Cerebellar cortex (tissue), 1 donor: ENCODE data around the gene PTOV1.

Source experiments
- DNase-seq: peaks from one replicate; pipeline ENCODE4 v3.0.0-alpha.2; 2015; ENCODE audit warnings: low spot score

PTOV1 gene

DNA sequence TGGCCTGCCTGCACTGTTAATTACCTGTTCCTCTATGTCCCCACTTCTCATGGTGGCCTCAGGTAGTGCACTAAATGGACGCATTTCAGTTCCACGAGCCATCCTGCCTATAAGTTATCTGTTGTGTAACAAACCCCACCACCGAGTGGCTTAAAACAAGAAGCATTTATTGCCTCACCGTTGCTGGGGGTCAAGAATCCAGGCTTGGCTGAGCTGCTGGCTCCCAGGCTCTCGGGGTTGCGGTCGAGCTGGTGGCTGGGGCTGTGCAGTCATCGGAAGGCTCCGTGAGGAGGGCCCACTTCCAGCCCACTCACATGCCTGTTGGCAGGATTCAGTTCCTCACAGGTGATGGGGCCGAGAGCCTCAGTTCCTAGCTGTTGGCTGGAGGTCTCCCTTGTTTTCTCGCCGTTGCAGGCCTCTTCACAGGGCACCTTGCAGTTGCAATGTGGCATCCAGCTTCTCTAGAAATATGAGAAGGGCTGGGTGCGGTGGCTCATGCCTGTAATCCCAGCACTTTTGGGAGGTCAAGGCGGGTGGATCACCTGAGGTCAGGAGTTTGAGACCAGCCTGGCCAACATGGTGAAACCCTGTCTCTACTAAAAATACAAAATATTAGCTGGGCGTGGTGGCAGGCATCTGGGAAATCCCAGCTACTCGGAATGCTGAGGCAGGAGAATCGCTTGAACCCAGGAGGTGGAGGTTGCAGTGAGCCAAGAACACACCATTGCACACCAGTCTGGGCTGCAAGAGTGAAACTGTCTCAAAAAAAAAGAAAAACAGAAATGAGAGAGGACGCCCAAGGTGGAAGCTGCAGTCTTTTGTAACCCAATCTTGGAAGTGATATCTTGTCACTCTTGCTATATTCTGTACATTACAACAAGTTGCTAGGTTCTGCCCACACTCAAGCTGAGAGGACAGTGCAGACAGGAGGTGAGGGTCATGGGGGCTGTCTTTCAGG is 6.5 kb upstream of the PTOV1 start:
- DNase-seq, result no peak

DNA sequence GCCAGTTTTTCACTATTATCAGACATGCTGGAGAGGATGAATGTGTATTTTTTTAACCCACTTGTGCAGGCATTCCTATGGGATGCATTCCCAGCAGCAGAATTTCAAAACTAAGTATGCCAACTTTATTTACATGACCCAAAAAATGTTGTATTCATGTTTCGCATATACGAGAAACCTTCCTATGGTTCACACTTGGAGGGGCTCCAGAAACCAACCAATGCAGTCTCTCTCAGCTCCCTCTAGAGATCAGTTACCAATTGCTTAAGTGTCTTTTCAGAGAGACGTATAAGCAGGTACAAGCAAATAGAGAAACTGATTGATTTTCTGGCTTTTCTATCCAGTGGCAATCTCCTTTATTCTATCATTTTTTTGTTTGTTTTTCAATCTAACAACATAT is 5.5 kb upstream of the PTOV1 start:
- DNase-seq, result no peak

DNA sequence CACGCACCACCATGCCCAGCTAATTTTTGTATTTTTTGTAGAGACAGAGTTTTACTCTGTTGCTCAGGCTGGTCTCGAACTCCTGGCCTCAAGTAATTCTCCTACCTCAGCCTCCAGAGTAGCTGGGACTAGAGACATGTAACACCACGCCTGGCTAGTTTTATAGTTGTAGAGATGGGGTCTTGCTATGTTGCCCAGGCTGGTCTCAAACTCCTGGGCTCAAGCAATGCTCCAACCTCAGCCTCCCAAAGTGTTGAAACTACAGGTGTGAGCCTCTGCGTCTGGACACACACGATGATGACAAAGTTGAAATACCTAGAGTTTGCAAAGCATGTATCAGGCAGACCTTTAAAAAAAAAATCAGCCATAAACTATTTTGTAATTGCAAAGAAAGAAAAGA is 4.6 kb upstream of the PTOV1 start:
- DNase-seq, result no peak

DNA sequence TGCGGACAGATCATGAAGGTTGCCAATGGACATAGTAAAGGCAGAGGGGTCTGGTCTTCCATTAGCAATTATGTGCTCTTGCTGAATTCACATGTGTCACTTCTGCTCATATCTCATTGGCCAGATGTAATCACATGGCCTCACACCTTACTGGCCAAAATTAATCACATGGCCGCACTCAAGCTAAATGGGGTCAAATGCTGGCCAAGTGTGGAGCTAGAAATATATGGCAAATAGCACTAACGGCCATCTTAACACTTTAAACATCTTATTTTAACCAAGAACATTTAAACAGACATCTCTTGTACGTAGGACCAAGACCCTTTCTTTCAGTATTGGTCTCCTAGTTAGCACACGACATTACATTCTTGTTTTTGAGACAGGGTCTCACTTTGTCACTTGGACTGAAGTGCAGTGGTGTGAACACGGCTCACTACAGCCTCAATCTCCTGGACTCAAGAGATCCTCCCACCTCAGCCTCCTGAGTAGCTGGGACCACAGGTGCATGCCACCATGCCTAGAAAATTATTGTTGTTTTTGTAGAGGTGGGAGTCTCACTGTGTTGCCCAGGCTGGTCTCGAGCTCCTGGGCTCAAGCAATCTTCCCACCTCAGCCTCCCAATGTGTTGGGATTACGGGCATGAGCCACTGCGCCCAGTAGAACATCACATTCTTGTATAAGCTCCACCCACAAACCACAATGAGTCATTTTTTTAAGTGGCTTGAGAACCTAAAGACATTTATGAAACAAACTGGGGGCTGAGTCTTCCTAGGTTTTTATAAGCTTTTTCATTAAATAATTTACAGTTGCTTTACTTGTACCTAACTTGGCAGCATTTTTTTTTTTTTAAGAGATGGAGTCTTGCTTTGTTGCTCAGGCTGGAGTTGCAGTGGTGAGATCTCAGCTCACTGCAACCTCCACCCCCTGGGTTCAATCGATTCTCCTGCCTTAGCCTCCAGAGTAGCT is 2.9 kb upstream of the PTOV1 start:
- no peak for DNase-seq

DNA sequence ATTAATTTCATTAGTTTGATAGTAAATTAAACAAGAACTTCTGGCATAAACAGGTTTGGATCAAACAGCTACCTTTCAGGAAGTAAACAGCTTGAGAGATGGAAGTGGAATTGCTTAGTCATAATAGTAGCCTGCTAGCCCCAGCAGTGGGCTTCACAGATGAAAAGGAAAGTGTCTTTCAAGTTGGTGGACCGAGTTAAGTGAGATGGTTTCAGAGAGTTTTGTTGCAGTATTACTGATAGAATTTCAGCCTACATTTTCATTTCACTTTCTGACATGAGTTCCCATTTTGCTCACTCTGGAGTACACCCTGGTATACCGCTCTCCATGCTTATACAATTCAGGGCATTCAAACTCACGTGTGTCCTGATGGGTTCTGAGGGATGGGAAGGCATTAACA is 2.0 kb upstream of the PTOV1 start:
- DNase-seq, result no peak

GRCh38 chr19:49849433-49850220 is 1.3 kb upstream of the PTOV1 start:
- DNase-seq, result no peak

DNA sequence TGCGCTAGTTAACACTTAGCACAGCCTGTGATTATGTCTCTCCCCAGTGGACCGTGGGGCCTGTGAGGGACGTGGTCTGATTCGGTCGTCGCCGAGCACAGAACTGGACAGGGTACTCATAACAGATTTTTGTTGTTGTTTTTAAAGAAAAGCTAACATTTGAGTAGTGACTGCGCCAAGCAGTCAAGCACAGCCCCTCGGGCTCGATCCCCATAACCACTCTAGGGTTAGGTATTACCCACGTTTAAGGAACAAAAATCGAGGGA is 805 bp upstream of the PTOV1 start:
- no peak for DNase-seq

- DNase-seq, result no peak
Observed at GRCh38 chr19:49851456-49852259, 699 bp downstream of the PTOV1 start.

- DNase-seq, result no peak
Observed at GRCh38 chr19:49852631-49853126, 1.7 kb downstream of the PTOV1 start.

DNA sequence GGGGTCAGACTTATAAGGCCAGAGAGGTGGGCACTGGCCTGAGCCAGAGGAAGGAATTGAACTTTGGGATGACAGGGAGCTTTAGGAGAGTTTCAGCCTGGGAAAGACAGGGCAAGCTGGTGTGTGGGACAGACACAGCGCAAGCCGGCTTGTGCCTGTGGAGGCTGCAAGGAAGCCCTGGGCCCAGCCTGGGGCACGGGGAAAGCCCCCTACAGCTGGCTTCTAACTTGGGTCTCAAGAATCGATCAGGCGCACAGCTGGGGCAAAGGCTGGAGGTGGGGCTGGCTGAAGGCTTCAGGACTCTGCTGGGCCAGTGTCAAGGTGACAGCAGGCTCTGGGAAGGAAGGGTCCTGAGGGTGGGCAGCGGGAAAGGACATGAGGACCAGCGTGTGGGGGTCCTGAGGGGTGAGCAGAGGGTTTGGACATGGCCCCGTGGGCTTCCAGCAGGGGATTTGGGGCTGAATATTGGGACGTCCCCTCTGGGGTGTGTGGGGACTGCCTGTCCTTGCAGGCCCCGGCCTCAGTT is 3.0 kb downstream of the PTOV1 start:
- no peak for DNase-seq

DNA sequence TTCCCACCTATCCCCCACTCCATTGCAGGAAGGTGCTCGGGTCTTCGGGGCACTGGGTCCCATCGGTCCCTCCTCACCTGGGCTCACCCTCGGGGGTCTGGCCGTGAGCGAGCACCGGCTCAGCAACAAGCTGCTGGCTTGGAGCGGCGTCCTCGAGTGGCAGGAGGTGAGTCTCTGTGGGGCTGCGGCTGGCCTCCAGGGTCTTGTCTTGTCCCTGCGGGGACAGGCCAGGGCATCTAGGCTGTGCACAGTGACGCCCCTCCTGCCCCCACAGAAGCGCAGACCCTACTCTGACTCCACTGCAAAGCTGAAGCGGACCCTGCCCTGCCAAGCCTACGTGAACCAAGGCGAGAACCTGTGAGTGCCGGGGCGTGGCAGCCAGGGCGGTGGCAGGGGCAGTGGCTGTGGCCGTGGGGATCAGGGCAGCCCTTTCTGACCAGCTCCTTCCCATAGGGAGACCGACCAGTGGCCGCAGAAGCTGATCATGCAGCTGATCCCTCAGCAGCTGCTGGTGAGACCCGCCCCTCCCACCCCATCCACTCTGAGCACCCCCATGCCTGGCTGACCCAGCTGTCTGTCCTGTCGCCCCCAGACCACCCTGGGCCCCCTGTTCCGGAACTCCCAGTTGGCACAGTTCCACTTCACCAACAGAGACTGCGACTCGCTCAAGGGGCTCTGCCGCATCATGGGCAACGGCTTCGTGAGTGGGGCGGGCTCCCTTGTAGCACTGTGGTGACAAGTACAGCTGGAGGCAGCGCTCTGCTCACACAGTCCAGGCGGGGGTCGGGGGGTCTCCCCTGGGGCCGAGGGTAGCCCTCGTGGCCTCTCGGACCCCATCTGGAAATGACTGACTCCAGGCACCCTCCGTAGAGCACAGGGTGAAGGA is 3.7 kb downstream of the PTOV1 start:
- DNase-seq, result no peak

DNA sequence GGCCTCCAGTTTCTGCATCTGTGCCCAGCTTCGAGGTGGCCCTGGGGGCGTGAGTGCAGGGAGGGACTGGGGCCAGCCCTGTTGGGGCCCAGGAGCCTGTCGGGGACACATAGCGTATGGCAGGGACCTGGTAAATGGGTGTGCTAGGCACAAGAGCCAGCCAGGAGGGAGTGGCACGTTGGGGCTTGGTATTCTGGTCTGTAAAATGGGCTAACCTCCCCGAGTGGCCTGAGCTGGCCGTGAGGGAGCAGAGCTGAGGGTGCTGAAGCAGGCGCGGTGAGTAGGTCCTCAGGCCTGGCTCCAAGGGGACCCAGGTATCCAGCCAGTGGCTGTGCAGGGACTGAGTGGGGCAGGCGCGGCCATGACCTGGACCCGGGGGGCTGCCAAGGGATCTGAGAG is 4.3 kb downstream of the PTOV1 start:
- DNase-seq, result no peak

GRCh38 chr19:49855676-49856573 is 5.0 kb downstream of the PTOV1 start:
- peak; percentile 56 for DNase-seq

DNA sequence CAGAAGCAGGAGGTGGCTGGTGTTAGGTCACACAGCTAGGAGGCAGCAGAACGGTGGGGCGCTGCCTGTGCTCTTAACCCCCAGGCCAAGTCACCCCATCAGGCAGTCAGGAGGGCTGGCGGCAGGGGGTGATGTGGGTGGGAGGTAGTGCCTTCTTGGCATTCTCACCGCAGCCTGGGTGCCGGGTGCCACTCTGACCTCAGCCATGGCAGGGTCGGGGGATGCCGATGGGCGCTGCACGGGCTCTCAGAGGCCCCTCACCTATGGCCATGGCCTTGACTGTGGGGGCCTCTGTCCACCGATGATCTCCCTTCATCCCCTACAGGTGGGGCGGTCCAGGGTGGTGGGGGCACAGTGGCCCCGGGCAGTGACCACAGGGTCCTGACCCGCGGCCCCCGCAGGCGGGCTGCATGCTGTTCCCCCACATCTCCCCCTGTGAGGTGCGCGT is 5.6 kb downstream of the PTOV1 start:
- DNase-seq, result no peak

DNA sequence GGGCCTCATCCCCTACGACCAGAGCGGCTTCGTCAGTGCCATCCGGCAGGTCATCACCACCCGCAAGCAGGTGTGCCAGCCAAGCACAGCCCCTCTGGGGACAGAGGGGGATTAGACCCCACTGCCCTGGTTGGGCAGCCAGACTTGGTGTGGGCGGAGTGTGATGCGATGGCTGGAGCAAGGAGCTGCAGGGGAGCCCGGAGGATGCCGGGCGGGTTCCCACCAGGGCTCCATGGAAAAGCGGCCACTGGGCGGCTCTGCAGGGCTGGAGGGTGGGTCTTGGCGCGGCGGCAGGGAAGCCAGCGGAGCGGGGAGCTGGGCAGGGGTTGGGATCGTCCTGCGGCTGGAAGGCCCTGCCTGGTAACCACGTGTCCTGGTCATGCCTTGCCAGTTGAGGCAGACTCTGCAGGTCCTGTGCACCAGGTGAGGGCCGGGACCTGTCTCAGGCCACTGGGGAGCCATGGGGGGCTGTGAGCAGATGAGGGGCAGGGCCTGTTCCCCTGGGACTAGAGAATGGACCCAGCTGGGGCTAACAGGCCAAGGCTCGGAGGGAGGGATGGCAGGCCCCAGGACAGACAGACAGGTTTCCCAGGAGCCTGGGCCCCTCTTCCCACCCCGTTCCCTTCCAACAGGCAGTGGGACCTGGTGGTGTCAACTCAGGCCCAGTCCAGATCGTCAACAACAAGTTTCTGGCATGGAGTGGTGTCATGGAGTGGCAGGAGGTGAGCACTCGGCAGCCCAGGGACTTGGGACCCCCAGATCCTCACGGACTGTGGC is 6.3 kb downstream of the PTOV1 start:
- DNase-seq, result peak; percentile 61

DNA sequence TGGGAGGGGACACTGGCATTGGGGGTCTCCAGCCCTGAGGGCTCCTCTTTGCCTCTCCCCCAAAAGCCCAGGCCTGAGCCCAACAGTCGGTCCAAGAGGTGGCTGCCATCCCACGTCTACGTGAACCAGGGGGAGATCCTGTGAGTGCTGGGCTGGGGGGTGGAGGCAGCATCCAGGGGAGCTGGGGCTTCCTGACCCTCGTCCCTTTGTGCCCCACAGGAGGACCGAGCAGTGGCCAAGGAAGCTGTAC is 6.8 kb downstream of the PTOV1 start:
- no peak for DNase-seq

GRCh38 chr19:49858088-49858985 is 7.4 kb downstream of the PTOV1 start:
- DNase-seq, result no peak
